ENCODE results near the gene ZBTB33. TPM values are rescaled to one million over a fixed set of nuclear protein-coding genes. Genes with fewer than 3 reads are reported as not detected.

ZBTB33 gene
- total and polyA plus RNA-seq, 2 of the 13 experiments (the other 11 are each of a cell fraction or from before 2014, with no cell fraction given) = 6.5 to 20.2 TPM

DNA sequence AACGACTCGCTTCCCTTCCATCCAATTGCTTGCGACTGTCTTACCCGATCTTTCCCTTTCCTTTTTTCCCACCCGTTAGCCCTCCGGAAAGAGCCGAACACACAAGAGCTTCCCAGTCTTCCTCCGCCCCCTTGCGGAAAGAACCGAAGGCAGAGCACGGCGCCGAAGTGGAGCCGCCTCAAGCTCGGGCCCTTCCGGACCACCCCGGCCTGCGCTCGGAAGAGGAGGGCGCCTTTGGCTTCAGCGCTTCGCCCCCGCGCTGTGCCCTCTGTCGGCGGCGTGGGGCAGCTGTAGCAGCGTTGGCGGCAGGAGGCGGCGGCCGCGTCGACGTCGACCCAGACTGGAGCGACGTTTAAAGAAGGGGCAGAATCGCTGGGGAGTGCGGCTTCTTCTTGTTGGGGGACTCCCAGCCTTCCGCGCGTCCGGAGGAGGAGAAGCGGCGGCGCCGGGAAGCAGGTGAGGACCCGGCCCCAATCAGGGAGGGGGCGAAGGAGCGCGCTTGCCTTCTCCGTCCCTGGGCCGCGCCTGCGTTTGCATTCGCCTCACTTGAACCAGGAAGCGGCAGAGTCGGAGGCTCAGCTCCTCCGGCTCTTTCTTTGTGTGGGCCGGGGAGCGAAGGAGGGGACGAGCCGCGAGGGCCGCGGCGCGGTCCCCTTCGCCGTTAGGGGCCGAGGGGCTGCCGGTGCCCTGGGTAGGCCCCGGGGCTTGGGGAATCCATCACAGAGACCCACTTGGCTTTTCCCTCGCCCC is at the start of gene ZBTB33 (continued):
- TF ChIP-seq, protein P1, sequence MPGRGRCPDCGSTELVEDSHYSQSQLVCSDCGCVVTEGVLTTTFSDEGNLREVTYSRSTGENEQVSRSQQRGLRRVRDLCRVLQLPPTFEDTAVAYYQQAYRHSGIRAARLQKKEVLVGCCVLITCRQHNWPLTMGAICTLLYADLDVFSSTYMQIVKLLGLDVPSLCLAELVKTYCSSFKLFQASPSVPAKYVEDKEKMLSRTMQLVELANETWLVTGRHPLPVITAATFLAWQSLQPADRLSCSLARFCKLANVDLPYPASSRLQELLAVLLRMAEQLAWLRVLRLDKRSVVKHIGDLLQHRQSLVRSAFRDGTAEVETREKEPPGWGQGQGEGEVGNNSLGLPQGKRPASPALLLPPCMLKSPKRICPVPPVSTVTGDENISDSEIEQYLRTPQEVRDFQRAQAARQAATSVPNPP (CRISPR knock-in tag; IDR thresholded peaks at IDR 0.05) = no peak
- TF ChIP-seq REXO4 (CRISPR knock-in tag; IDR thresholded peaks at IDR 0.05; ENCODE audit: borderline replicate concordance) (no peak), ZNF7 (CRISPR knock-in tag; IDR thresholded peaks at IDR 0.05) (no peak), ZNF382 (CRISPR knock-in tag; IDR thresholded peaks at IDR 0.05; ENCODE audit: borderline replicate concordance) (no peak), ZNF780A (CRISPR knock-in tag; IDR thresholded peaks at IDR 0.05) (no peak), ZNF230 (CRISPR knock-in tag; IDR thresholded peaks at IDR 0.05) (no peak), SSRP1 (CRISPR knock-in tag; IDR thresholded peaks at IDR 0.05) (no peak), ZBTB2 (CRISPR knock-in tag; IDR thresholded peaks at IDR 0.05; ENCODE audit: low read depth) (no peak), MTA1 (CRISPR knock-in tag; IDR thresholded peaks at IDR 0.05; ENCODE audit: borderline replicate concordance) (no peak), ZNF343 (CRISPR knock-in tag; IDR thresholded peaks at IDR 0.05) (no peak), TRIM22 (IDR thresholded peaks at IDR 0.05) (no peak), NR2F6 (IDR thresholded peaks at IDR 0.05) (no peak), NR2F6 (CRISPR knock-in tag; IDR thresholded peaks at IDR 0.05) (0 out of 2 replicates have a peak, but pooled peaks have one; percentile 24), SP2 (CRISPR knock-in tag; IDR thresholded peaks at IDR 0.05) (no peak), ZSCAN21 (CRISPR knock-in tag; IDR thresholded peaks at IDR 0.05; ENCODE audit: borderline replicate concordance) (no peak), ZNF335 (CRISPR knock-in tag; IDR thresholded peaks at IDR 0.05) (no peak)
- TF ChIP-seq, protein P2, sequence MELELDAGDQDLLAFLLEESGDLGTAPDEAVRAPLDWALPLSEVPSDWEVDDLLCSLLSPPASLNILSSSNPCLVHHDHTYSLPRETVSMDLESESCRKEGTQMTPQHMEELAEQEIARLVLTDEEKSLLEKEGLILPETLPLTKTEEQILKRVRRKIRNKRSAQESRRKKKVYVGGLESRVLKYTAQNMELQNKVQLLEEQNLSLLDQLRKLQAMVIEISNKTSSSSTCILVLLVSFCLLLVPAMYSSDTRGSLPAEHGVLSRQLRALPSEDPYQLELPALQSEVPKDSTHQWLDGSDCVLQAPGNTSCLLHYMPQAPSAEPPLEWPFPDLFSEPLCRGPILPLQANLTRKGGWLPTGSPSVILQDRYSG (CRISPR knock-in tag; IDR thresholded peaks at IDR 0.05) = no peak
- TF ChIP-seq, protein P3, sequence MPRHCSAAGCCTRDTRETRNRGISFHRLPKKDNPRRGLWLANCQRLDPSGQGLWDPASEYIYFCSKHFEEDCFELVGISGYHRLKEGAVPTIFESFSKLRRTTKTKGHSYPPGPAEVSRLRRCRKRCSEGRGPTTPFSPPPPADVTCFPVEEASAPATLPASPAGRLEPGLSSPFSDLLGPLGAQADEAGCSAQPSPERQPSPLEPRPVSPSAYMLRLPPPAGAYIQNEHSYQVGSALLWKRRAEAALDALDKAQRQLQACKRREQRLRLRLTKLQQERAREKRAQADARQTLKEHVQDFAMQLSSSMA (CRISPR knock-in tag; IDR thresholded peaks at IDR 0.05) = no peak
- TF ChIP-seq, protein P4, sequence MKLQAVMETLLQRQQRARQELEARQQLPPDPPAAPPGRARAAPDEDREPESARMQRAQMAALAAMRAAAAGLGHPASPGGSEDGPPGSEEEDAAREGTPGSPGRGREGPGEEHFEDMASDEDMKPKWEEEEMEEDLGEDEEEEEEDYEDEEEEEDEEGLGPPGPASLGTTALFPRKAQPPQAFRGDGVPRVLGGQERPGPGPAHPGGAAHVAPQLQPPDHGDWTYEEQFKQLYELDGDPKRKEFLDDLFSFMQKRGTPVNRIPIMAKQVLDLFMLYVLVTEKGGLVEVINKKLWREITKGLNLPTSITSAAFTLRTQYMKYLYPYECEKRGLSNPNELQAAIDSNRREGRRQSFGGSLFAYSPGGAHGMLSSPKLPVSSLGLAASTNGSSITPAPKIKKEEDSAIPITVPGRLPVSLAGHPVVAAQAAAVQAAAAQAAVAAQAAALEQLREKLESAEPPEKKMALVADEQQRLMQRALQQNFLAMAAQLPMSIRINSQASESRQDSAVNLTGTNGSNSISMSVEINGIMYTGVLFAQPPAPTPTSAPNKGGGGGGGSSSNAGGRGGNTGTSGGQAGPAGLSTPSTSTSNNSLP (IDR thresholded peaks at IDR 0.05; ENCODE audit: low read depth, low read length) = no peak

All from HepG2 (cell line).